ENCODE measurements around the gene CNTNAP2.

DNA sequence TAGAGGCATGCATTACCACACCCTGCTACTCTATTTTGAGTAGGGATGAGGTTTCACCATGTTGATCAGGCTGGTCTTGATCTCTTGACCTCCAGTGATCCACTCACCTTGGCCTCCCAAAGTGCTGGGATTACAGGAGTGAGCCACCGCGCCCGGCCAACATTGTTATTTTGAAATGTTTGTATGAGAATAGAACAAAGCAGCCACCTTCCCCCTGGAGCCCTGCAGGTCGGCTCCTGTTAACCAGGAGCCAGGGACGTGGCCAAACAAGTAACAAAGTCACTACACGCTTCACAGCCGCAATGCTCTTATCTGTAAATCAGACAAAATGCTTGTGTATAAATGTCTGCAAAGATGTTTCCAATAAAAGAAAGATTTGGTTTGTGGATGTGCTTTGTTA lies 295.4 kb downstream of the CNTNAP2 start:
- TF ChIP-seq POLR2A (IDR thresholded peaks at IDR 0.05): no peak
- no peak for TF ChIP-seq CTCF (IDR thresholded peaks at IDR 0.05)
